Suprapubic skin (tissue), 4 donors: ENCODE results near the gene MTMR4. TPM values are rescaled to one million over a fixed set of nuclear protein-coding genes. Genes with fewer than 3 reads are reported as not detected.
"Not testable (repeated sequence)": the region's sequence is repeated elsewhere in the genome, so short reads cannot be mapped to it uniquely, and the experiment has no call there.

Experiments used
- DNase-seq, 2 donors: peaks; one replicate each; pipeline ENCODE4 v3.0.0-alpha.2; 2019; ENCODE audit warnings: low spot score in 2 of 2
- H3K27ac ChIP-seq: fragments of 200-600 bp; sonication (generic); one replicate; pipeline ENCODE4 v1.5.1; 2019
- H3K27me3 ChIP-seq: fragments of 200-600 bp; sonication (generic); one replicate; pipeline ENCODE4 v1.5.1; 2019
- H3K36me3 ChIP-seq: fragments of 200-600 bp; sonication (generic); one replicate; pipeline ENCODE4 v1.5.1; 2019
- H3K4me1 ChIP-seq: fragments of 200-600 bp; sonication (generic); one replicate; pipeline ENCODE4 v1.5.1; 2019
- H3K4me3 ChIP-seq: fragments of 200-600 bp; sonication (generic); one replicate; pipeline ENCODE4 v1.5.1; 2019; ENCODE audit warnings: mild to moderate bottlenecking
- H3K9me3 ChIP-seq: fragments of 200-600 bp; sonication (generic); one replicate; pipeline ENCODE4 v1.5.1; 2019
- CTCF ChIP-seq, 2 donors: fragments of 200-600 bp in 1 of 2; fragments of 450-650 bp in 1 of 2; sonication (generic) in 1 of 2; IDR thresholded peaks; one replicate each; pipeline ENCODE4 v1.5.1; 2016 to 2019; ENCODE audit warnings: antibody characterized with exemption in 2 of 2, mild to moderate bottlenecking in 1 of 2, moderate library complexity in 1 of 2
- EP300 ChIP-seq: sonication (generic); formaldehyde crosslinking; IDR thresholded peaks from one replicate; pipeline ENCODE4 v1.6.1; 2017; ENCODE audit warnings: antibody characterized with exemption
- POLR2A ChIP-seq, 2 donors: fragments of 450-650 bp; IDR thresholded peaks; one replicate each; pipeline ENCODE4 v1.6.1; 2017; ENCODE audit warnings: antibody characterized with exemption in 2 of 2, mild to moderate bottlenecking in 2 of 2, moderate library complexity in 2 of 2
- POLR2AphosphoS5 ChIP-seq, 3 donors: sonication (generic); formaldehyde crosslinking; IDR thresholded peaks; one replicate each; pipeline ENCODE4 v1.6.1; 2017; ENCODE audit warnings: antibody characterized with exemption in 3 of 3
- WGBS: methylation state at CpG from one replicate; pipeline ENCODE4 v1.1.5; 2018; 5-methylcytosine and 5-hydroxymethylcytosine counted together
- total RNA-seq, 4 donors: library from RNA; depleted of rRNA; stranded (reverse); fragments of >200 nt; gene quantifications; one replicate each; pipeline ENCODE4 v1.1.0, GENCODE V29; 2016

Gene MTMR4
- total RNA-seq, result 10 to 100 TPM; 31.7 to 66.0 (median 53.4) TPM

DNA sequence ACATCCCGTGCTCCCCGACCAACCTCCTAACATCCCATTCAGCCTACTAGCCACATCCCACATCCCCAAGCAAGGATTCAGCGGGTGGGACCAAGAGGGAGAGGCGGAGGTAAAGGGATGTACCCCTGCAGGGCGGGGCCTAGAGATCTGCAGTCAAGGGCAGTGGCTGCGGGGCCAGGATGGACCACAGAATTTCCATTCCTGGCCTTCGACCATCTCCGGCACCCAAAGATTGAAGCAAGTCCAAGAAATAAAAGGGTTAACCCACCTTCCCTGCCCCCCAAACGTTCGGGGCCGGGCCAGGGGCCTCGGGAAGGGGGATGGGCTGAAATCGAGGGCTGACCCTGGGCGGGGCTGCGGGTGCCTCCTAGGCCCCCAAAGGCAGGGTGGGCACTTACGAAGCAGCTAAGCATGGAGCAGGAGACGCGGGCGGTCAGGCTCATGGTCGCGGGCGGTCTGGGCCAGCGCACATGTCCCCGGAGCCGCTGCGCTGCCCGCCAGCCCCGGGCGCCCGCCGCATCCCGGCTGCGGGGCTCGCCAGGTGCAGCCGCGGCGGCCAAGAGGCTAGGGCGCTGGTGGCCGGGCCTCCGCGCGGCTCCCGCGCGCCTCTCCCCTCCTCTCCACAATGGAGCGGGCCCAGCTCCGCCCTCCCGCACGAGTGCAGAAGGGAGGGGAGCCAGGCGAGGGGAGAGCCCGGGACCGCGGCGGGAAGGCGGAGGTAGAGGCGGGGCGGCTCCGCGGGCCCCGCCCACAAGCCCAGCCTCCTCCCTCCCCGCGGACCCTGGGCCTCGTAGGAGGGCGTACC lies at the start of gene MTMR4:
MTMR4 (minus strand) TSS at position 674 of the 805 bp plus-strand sequence; CDS start at position 443, 231 bp downstream.
- H3K4me3 ChIP-seq, result peak within 1 kb of the TSS; percentile 85
- no peaks in the 10 kb centered on the region for H3K9me3 ChIP-seq
- under 1% methylated on average over 24 of the region's 64 CpGs for WGBS
- no peak for TF ChIP-seq POLR2AphosphoS5 (IDR thresholded peaks at IDR 0.05)
- TF ChIP-seq CTCF (IDR thresholded peaks at IDR 0.05), result no peak
- TF ChIP-seq POLR2A (IDR thresholded peaks at IDR 0.05), result no peak
- TF ChIP-seq EP300, result no peak
- peak within 1 kb of the TSS; percentile 76 for H3K27ac ChIP-seq
- peaks cover 41% of the 10 kb centered on the region for H3K36me3 ChIP-seq
- DNase-seq, result peak in 1 of 2 donors; percentile 88
- no peaks in the 10 kb centered on the region for H3K27me3 ChIP-seq
- peaks cover 47% of the 10 kb centered on the region for H3K4me1 ChIP-seq

- TF ChIP-seq EP300 (no peak), CTCF (IDR thresholded peaks at IDR 0.05) (no peak), POLR2AphosphoS5 (IDR thresholded peaks at IDR 0.05) (no peak), POLR2A (IDR thresholded peaks at IDR 0.05) (no peak)
- Histone ChIP-seq H3K9me3 (no peaks in the 10 kb centered on the region), H3K27ac (no peak overlapping the region), H3K4me1 (no peaks in the 10 kb centered on the region), H3K36me3 (no peaks in the 10 kb centered on the region), H3K4me3 (no peak overlapping the region), H3K27me3 (no peaks in the 10 kb centered on the region)
- 74% methylated on average over 1 of the region's 1 CpG for WGBS
- DNase-seq, result no peak
Measured at GRCh38 chr17:58560511-58560910, 46.1 kb upstream of the MTMR4 start.

DNA sequence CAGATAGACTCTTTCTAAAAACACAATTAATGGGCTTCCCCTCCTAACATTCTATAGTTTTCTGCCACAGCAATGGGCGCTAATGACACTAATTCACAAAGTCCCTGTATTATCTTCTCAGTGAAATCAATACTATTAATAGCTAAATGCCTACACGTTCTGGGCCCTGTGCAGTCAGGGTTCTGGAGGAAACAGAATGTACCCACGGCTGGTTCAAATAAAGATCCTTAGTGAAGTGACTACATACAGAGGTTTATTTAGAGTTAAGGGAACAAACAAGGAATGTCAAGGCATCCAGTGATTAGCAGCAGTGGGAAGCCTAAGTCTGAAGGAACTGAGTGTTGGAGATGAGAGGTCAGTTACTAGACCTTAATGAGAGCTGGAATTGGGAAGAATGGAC lies 43.5 kb upstream of the MTMR4 start:
- Histone ChIP-seq H3K36me3 (no peaks in the 10 kb centered on the region), H3K4me3 (no peak overlapping the region), H3K27me3 (no peaks in the 10 kb centered on the region), H3K27ac (no peak overlapping the region), H3K9me3 (no peaks in the 10 kb centered on the region), H3K4me1 (no peaks in the 10 kb centered on the region)
- no peak for TF ChIP-seq EP300
- no peak for TF ChIP-seq POLR2AphosphoS5 (IDR thresholded peaks at IDR 0.05)
- no peak for TF ChIP-seq CTCF (IDR thresholded peaks at IDR 0.05)
- no peak for TF ChIP-seq POLR2A (IDR thresholded peaks at IDR 0.05)
- DNase-seq, result no peak
- WGBS, result 89% methylated on average over 3 of the region's 3 CpGs

- TF ChIP-seq POLR2AphosphoS5 (IDR thresholded peaks at IDR 0.05) (no peak), POLR2A (IDR thresholded peaks at IDR 0.05) (no peak), EP300 (no peak)
- no peaks in the 10 kb centered on the region for H3K36me3 ChIP-seq
- no peaks in the 10 kb centered on the region for H3K9me3 ChIP-seq
- DNase-seq, result no peak
- H3K4me3 ChIP-seq, result no peak overlapping the region
- no peaks in the 10 kb centered on the region for H3K27me3 ChIP-seq
- H3K27ac ChIP-seq, result no peak overlapping the region
- no peaks in the 10 kb centered on the region for H3K4me1 ChIP-seq
- WGBS, result 34% methylated on average over 5 of the region's 5 CpGs
Measured at GRCh38 chr17:58556833-58557250, 42.4 kb upstream of the MTMR4 start.

- not testable (repeated sequence) for H3K27ac ChIP-seq, DNase-seq, H3K4me3 ChIP-seq, H3K9me3 ChIP-seq, H3K4me1 ChIP-seq, H3K27me3 ChIP-seq, H3K36me3 ChIP-seq
- 79% methylated on average over 3 of the region's 3 CpGs for WGBS
Measured at GRCh38 chr17:58555109-58555508, 40.7 kb upstream of the MTMR4 start.

DNA sequence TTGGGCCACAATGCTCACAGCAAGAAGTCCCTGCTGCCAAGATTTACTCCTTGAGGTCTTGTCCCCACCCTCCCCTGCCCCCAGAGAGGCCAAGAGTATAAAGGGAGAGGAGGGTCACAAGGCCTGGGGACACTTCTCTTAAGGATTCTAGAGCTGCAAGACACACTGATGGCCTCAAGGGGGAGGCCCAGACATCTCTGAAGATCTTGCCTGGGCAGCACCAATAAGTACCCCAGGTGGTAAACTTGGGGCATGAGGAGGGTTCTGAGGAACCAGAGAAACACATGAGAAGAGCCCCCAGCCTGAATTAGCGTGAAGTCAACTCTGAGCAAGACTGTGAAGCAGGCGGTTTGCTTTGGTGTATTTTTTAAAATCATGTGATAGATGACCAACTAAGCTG lies 26.8 kb upstream of the MTMR4 start:
- no peak for TF ChIP-seq POLR2A (IDR thresholded peaks at IDR 0.05)
- no peak for TF ChIP-seq EP300
- no peak for TF ChIP-seq POLR2AphosphoS5 (IDR thresholded peaks at IDR 0.05)
- no peak for TF ChIP-seq CTCF (IDR thresholded peaks at IDR 0.05)
- no peaks in the 10 kb centered on the region for H3K9me3 ChIP-seq
- H3K27ac ChIP-seq, result no peak overlapping the region
- no peak for DNase-seq
- H3K36me3 ChIP-seq, result no peaks in the 10 kb centered on the region
- 78% methylated on average over 2 of the region's 2 CpGs for WGBS
- H3K27me3 ChIP-seq, result no peaks in the 10 kb centered on the region
- H3K4me1 ChIP-seq, result peaks cover 2% of the 10 kb centered on the region
- H3K4me3 ChIP-seq, result no peak overlapping the region
